ENCODE measurements around the gene GRM4.

The GRM4 gene

DNA sequence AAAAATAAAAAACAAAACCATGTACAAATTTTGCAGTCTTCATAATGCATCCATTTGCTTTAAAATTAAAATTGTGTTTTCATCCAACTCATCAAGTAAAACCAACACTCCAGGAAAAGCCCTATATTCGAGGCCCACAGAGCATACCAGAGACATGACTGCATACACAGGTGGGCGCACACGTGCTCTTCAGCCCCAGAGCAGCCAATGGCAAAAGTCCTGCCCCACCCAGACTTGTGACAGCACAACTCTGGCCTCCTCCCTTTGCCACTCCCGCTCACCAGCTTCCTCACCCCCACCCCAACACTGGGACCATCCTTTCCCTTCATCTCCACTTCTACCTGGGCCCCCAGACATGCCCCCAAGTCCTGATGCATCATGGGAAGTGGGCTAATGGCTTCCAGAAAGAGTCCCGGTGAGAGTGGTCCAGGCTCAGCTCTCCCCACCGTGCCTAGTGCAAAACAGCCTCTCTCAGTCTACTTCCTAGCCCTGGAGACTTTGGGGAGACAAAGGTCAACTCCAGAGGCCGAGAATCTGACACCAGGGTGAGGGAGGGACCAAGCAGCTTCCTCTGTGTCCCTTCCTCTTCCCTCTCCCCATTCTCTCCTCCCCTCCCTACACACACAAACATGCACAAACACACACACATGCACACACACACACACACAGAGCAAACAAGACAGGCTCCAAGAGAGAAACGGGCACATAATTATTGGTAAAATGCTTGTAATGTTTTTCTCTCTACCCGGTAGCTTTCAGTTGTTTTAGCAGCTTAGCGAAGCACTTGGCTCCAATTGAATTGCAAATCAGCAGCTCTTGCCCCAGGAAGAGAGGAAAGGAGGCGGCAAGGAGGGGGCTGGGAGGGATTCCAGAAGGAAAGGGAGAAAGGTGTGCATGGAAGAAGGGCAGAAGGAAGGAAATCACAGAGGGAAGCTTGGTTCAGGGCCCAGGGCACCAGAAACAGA is 14.3 kb downstream of the GRM4 start:
- DNase-seq (ENCODE audit: low read depth) = no peak
- no peak overlapping the region for H3K4me3 ChIP-seq (ENCODE audit: low read depth, low read length)
- in situ Hi-C loops (cut with HindIII; ENCODE audit: low sequenced_read_pairs) = no loop called here
- TF ChIP-seq, protein P1, sequence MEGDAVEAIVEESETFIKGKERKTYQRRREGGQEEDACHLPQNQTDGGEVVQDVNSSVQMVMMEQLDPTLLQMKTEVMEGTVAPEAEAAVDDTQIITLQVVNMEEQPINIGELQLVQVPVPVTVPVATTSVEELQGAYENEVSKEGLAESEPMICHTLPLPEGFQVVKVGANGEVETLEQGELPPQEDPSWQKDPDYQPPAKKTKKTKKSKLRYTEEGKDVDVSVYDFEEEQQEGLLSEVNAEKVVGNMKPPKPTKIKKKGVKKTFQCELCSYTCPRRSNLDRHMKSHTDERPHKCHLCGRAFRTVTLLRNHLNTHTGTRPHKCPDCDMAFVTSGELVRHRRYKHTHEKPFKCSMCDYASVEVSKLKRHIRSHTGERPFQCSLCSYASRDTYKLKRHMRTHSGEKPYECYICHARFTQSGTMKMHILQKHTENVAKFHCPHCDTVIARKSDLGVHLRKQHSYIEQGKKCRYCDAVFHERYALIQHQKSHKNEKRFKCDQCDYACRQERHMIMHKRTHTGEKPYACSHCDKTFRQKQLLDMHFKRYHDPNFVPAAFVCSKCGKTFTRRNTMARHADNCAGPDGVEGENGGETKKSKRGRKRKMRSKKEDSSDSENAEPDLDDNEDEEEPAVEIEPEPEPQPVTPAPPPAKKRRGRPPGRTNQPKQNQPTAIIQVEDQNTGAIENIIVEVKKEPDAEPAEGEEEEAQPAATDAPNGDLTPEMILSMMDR (IDR thresholded peaks at IDR 0.05; ENCODE audit: low read depth, low read length, missing control alignments) = no peak

DNA sequence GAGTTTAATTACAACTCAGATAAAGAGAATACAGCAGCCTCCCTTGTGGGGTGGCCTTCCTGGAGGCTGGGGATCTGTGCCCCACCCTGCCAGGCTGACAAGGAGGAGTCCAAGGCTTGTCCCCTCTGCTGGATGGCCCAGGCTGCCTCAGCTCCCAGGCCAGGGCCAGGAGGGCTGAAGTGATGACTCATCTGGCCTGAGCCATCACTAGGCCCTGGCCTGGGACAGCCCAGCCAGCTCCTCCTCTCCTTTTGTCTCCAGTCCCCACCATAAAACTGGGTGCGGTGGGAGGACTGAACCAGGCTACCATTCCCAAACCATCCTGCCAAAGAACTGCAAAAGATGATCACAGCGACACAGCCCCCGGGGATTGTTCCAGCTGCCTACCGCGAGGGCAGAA is 15.0 kb downstream of the GRM4 start:
- no peak for DNase-seq (ENCODE audit: low read depth)
- in situ Hi-C loops (cut with HindIII; ENCODE audit: low sequenced_read_pairs) = no loop called here
- TF ChIP-seq, protein P1 (IDR thresholded peaks at IDR 0.05; ENCODE audit: low read depth, low read length, missing control alignments) = no peak
- no peak overlapping the region for H3K4me3 ChIP-seq (ENCODE audit: low read depth, low read length)

DNA sequence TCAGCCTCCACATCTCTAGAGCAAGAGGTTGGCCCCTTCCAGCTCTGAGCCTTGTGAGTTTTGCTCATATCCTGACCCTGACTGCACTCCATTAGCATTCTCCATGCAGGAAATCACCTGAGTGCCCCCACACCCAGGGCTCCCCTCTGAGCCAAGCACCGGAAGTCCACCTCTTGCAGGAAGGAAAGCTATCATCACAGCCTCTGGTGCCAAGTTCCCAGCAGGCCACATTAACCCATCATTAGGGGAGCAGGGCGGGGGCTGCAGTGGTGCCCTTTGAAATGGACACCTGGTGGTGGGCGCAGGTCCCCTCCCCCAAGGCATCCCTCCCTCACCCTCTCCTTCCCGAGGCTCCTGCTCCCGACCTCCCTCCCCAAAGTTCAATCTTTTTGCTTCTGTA is 16.1 kb downstream of the GRM4 start:
- no peak for DNase-seq (ENCODE audit: low read depth)
- TF ChIP-seq, protein P1 (IDR thresholded peaks at IDR 0.05; ENCODE audit: low read depth, low read length, missing control alignments) = no peak
- H3K4me3 ChIP-seq (ENCODE audit: low read depth, low read length) = no peak overlapping the region
- in situ Hi-C loops (cut with HindIII; ENCODE audit: low sequenced_read_pairs) = no loop called here

GRCh38 chr6:34128045-34128444 is 17.8 kb downstream of the GRM4 start:
- no peak for DNase-seq (ENCODE audit: low read depth)
- TF ChIP-seq, protein P1 (IDR thresholded peaks at IDR 0.05; ENCODE audit: low read depth, low read length, missing control alignments) = no peak
- in situ Hi-C loops (cut with HindIII; ENCODE audit: low sequenced_read_pairs) = no loop called here
- H3K4me3 ChIP-seq (ENCODE audit: low read depth, low read length) = no peak overlapping the region

DNA sequence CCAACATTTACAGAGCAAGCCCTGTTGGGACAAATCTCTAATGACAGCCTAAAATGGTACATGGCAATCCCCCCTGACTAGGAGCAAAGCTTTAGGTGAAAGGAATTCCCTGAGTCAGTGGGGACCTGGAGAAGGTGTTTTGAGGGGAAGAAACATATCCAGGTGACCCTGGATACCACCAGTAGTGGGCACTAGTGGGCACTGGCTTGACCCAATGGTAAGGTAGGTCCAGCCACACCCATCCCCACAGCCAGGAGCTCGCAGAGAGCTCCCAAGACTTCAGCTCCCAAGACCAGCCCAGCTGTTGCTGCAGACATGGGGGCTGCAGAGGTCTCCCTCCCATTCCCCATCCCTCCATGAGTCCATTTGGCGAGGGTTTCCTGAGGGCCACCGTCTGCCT is 19.5 kb downstream of the GRM4 start:
- DNase-seq (ENCODE audit: low read depth) = no peak
- TF ChIP-seq, protein P1 (IDR thresholded peaks at IDR 0.05; ENCODE audit: low read depth, low read length, missing control alignments) = no peak
- in situ Hi-C loops (cut with HindIII; ENCODE audit: low sequenced_read_pairs) = no loop called here
- no peak overlapping the region for H3K4me3 ChIP-seq (ENCODE audit: low read depth, low read length)

GRCh38 chr6:34125939-34126338 is 19.9 kb downstream of the GRM4 start:
- TF ChIP-seq, protein P1 (IDR thresholded peaks at IDR 0.05; ENCODE audit: low read depth, low read length, missing control alignments) = no peak
- H3K4me3 ChIP-seq (ENCODE audit: low read depth, low read length) = no peak overlapping the region
- in situ Hi-C loops (cut with HindIII; ENCODE audit: low sequenced_read_pairs) = no loop called here
- no peak for DNase-seq (ENCODE audit: low read depth)
